Colon (tissue), 2 donors: ENCODE data around the gene ODC1.
"Not testable (repeated sequence)": the region's sequence is repeated elsewhere in the genome, so short reads cannot be mapped to it uniquely, and the experiment has no call there.

Experiments
- FAIRE-seq: peaks from 2 replicates; lab custom pipeline; 2012; peaks lifted over from hg19 to GRCh38; lab: Jason Lieb, UNC
- donor health status: control.
- donor health status: control.

Gene ODC1

GRCh38 chr2:10452956-10453904, 5.1 kb upstream of the ODC1 start:
- no peak for FAIRE-seq

- FAIRE-seq = no peak
These were observed 4.2 kb upstream of the ODC1 start for GRCh38 chr2:10452312-10452711.

- FAIRE-seq = no peak
These were observed 3.7 kb upstream of the ODC1 start for GRCh38 chr2:10451819-10452218.

DNA sequence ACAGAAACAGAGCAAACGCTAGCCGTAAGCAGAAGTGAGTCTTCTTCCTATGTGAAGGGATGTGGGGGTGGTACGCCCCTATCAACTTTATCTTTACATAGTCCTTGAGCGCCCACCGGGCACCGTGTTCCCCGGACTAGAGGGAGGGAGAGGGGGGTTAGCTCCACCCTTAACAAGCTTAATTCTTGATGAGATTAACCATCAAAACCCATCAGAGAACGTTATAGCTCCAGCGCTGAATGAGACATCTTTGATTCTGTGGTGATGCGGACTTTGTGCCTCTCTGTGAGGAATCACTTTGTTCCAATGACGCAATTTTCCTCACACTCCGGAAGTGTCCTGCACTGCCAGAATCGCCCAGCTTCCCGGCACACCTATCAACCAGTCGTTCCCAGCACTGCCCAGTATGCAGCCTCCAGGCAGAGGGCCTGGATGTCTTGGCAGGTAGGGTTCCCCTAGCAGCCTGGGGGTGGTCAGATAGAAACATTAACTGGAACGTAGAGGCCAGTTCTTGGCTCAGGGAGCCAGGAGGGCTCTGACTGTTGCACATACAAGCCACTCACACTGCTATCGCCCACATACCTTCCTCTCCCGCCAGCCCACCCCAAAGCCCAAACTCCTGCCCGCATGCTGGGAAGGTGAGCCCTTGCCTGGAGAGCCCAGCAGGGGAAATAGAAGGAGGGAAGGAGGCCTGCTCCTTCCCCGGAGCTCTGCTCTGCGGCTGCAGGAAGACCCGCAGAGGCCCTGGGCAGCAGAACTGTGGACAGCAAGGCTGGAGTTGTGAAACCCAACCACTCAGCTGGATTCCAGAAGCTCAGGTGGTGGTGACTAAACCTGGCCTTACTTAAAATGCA, 1.9 kb upstream of the ODC1 start:
- no peak for FAIRE-seq

- no peak for FAIRE-seq
These were observed 1.3 kb upstream of the ODC1 start for GRCh38 chr2:10449486-10449831.

- FAIRE-seq = no peak
These were observed 704 bp upstream of the ODC1 start for GRCh38 chr2:10448576-10449485.

- no peak for FAIRE-seq
These were observed 730 bp downstream of the ODC1 start for GRCh38 chr2:10447300-10447894.

DNA sequence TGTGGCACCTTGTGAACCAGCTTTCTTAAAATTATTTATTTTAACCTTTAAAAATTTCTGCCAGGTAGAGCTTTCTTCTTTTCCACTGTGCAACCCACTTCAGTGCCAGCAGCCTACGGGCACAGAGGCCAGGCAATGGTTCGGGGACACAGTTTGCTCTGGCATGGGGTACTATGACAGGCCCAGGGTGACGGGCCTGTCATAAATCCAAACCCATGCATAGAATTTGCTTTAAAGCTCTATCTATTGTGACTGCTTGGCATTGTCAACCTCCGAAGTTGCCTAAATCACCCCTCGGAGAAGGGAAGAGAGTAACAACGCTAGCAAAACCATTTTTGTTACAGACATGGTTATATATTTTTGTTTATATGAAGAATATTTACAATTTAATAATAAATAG, 1.5 kb downstream of the ODC1 start:
- FAIRE-seq = no peak

- FAIRE-seq = no peak
These were observed 3.7 kb downstream of the ODC1 start for GRCh38 chr2:10444463-10444862.

DNA sequence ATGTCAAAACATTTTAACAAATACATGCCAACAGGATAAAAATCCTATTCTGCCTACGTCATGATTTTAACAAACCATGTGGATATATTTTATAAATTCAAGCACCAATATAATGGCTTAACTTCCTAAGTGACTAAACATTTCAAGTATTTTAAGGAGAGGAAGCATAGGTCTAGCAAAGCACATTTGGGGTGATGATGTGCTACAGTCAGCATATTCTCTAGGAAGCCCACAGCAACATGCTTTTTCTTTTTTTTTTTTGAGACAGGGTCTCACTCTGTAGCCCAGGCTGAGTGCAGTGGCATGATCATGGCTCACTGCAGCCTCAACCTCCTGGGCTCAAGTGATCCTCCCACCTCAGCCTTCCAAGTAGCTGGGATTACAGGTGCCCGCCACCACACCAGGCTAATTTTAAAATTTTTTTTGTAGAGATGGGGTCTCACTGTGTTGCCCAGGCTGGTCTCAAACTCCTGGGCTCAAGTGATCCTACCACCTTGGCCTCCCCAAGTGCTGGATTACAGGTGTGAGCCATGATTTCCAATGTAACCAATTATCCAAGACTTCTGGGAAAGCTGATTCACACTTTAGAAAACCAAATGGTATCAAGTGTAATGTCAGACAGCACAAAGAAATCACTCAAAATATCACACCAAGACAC, 5.5 kb downstream of the ODC1 start:
- not testable (repeated sequence) for FAIRE-seq

GRCh38 chr2:10441948-10442347, 6.2 kb downstream of the ODC1 start:
- no peak for FAIRE-seq

GRCh38 chr2:10440736-10441135, 7.4 kb downstream of the ODC1 start:
- FAIRE-seq = no peak

DNA sequence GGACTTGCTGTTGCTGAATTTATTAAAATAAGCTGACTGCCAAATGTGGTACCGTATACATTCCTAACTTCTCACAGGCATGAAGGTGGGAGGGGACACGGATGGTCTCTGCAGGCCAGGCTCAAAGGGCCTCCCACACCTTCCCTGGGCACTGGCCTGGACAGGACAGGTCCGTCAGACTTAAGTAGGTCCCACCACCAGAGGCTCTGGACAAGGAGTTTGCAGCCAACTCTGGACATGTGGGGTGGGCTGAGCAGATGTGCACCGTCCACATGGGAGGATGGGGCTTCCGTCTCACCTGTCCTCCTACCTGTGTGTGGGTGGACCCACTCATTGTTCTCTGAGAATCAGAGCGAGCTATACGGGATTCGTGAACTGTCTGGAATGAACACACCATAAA, 8.2 kb downstream of the ODC1 start:
- no peak for FAIRE-seq

- no peak for FAIRE-seq
These were observed 8.8 kb downstream of the ODC1 start for GRCh38 chr2:10439185-10439879.

GRCh38 chr2:10438688-10439087, 9.4 kb downstream of the ODC1 start:
- no peak for FAIRE-seq

DNA sequence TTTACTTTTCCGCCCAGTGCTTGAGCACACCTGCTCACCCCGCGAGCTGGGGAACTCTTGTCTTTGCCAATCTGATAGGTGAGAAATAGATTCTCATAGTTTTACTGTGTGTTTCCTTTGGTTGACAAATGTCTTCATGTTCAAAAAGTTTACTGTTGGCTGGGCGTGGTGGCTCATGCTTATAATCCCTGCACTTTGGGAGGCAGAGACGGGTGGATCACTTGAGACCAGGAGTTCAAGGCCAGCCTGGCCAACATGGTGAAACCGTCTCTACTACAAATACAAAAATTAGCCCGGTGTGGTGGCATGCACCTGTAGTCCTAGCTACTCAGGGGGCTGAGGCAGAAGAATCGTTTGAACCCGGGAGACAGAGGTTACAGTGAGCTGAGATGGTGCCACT, 10.3 kb downstream of the ODC1 start:
- no peak for FAIRE-seq

- FAIRE-seq = no peak
These were observed 11.5 kb downstream of the ODC1 start for GRCh38 chr2:10436583-10437110.

GRCh38 chr2:10435820-10436204, 12.3 kb downstream of the ODC1 start:
- FAIRE-seq = no peak

DNA sequence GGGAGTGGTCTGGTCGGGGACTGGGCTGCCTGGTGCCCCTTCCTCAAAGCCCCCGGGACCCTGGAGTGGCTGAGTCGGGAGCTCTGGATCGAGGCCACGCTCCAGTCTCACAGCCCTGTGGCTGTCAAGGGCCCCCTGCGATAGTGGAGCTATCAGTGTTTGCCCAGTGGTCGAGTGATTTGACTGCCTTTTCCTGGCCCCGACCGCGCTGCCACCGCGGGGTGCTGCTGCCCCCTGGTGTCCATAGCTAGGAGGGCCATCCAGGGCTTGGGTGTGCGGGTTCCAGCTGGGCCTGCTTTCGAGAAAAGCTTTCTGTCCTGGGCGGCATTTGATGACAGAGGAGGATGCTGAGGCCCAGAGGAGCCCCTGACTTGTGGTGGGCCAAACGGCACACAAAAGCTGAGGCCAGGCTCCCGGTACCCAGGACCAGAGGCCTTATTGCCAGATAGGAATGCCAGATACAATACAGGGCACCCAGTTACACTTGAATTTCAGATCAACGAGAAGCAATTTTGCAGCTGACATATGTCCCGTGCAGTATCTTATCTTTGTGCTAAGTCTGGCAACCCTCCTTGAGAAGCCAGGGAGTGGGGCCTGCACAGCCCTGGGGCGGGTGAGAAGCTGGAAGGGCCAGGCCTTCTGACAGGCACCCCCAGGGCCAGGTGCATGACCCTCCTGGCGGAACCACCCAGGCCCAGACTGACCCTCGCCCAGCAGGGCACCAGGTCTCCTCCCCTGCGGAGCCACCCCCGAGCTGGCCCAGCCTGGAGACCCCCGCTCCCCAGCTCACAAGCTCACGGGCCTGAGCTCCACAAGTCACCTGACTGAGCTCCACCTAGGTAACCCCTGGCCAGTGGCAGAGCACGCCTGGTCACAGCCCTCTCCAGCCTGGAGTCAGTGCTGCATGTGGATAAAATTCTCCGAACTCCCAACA, 13.0 kb downstream of the ODC1 start:
- FAIRE-seq = no peak
